HG03064 (cell line): ENCODE measurements around the gene SPRR3.

Source experiments
- ATAC-seq: cut with Tn5 transposase; IDR thresholded peaks from one replicate; pipeline ENCODE4 v1.9.1; 2021; ENCODE audit warnings: low read depth; ENCODE audit not compliant: unreplicated experiment

SPRR3 gene

DNA sequence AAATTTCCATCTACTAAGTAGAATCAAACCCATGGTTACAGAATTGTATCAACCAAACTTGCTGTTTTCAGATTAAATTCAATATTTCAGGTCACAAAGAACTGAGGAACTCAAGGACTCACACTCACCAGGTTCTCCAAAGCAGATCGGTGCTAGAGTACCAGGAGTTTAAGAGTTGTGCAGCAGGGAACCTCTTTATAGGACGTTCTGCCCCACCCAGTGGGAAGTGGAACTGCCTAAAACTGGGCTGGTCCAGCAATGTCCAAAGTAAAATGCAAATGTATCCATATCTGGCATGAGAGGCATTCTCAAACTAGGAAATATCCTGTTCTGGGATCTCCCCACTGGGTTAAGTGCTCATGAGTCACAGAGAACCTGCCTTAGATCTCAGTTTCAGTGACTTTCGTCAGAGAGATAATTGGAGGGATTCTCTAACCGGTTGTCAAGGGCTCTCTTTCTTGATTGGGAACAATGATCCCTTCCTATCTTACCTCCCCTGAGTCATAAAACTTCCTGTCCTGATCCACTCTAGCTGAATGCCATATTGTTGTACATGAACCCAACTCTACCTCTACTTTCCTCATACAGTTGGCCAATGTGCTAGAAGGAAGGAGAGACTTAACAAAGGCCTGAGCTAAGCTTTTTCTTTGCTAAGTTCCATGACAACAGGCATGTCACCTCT, 39.5 kb downstream of the SPRR3 start, which contains the start of gene SPRR2D:
SPRR2D (minus strand) TSS at position 171 of the 682 bp plus-strand sequence. CDS start 774 bp downstream, outside the sequence.
- ATAC-seq, result no peak

DNA sequence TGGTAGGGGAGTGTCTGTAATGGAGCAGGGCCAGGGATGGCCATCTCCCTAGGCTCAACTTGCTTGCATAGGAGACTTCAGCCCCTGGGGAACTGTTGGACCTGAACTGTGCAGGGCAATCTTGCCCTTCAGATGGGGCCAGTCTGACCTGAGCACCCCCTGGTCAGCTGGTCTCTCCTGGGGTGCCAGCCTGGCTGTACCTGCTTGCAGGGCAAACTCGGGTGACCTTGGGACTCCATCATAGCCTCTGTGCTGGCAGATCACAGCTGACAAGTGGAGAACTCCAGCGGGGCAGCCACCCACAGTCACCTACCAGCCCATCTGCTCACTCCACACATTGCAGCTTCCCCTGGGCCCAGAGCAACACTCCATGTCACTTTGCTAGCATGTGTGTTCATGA, 47.7 kb downstream of the SPRR3 start:
- ATAC-seq, result no peak
